HG03045 (cell line): Measurements from ENCODE around the gene DPPA5.
"Not testable (repeated sequence)": the region's sequence is repeated elsewhere in the genome, so short reads cannot be mapped to it uniquely, and the experiment has no call there.

Source experiments
- ATAC-seq: cut with Tn5 transposase; IDR thresholded peaks from one replicate; pipeline ENCODE4 v1.9.1; 2021; ENCODE audit warnings: mild to moderate bottlenecking, moderate library complexity; ENCODE audit not compliant: unreplicated experiment

DPPA5 gene

DNA sequence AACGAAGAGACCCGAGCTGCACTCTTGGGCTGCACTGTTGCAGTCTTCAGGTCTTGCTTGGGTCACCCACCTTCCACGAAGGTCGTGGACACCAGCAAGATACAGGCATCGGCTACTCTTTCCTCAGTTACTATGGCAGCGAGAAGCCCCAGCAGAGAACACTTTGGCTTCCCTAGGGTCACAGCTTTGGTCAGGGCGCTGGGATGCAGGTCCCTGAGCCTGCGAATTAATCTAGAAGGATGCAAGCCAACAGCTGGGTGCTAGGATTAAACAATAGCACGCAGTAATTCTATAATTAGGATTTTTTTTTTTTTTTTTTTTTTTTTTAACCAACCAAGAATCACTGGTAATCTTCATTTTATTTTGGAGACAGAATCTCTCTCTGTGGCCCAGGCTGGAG is 10.5 kb upstream of the DPPA5 start:
- no peak for ATAC-seq

- ATAC-seq: no peak
Measured at GRCh38 chr6:73364121-73364520, 10.0 kb upstream of the DPPA5 start.

- no peak for ATAC-seq
Measured at GRCh38 chr6:73363537-73363875, 9.4 kb upstream of the DPPA5 start.

GRCh38 chr6:73362869-73363536 is 8.9 kb upstream of the DPPA5 start:
- ATAC-seq: no peak

DNA sequence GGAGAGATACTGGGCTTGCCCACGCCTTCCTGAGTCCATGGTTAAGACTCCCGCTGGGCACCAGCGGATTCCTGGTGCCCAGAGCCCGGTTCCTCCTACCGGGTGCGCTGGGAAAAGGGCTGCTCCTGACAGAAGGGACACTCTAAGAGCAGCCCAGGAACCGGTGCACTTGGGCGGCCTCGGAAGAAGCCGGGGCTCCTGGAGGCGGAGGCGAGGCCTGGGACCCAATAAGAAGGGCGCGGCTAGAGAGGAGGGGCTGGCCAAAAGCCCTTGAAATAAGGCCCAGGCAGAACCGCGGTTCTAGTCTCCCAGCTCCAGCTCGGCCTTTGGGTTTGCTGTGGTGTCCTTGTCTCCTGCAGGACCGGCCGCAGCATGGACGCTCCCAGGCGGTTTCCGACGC is 8.3 kb upstream of the DPPA5 start, which contains the start of gene KHDC3L:
TSS of gene KHDC3L (plus strand) at position 301 of the 400 bp plus-strand sequence. CDS start at position 373, 72 bp downstream.
- ATAC-seq: no peak

- ATAC-seq: no peak
Measured at GRCh38 chr6:73349311-73349710, 4.8 kb downstream of the DPPA5 start.

DNA sequence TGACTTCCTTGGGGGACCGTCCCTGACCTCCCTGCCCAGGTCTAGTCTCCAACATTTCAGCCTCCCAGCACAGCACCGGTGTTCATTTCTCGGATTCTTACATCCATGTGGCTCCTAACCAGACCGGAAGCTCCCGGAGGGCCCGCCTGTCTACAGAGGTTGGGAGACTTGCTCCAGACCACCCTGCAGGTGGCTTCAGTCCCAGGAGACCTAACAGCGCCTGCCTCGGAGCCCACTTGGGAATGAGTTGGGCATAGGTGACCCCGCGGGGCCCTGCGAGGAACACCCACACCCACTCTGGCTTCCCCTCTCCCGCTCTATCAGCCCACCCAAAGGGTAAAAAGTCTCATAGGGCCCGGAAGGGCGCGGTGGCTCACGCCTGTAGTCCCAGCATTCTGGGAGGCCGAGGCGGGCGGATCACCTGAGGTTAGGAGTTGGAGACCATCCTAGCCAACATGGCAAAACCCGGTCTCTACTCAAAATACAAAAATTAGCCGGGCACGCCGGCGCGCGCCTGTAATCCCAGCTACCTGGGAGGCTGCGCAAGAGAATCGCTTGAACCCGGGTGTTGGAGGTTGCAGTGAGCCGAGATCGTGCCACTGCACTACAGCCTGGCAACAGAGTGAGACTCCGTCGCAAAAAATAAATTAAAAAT is 5.4 kb downstream of the DPPA5 start:
- no peak for ATAC-seq

- ATAC-seq: no peak
Measured at GRCh38 chr6:73343164-73343563, 10.9 kb downstream of the DPPA5 start.

DNA sequence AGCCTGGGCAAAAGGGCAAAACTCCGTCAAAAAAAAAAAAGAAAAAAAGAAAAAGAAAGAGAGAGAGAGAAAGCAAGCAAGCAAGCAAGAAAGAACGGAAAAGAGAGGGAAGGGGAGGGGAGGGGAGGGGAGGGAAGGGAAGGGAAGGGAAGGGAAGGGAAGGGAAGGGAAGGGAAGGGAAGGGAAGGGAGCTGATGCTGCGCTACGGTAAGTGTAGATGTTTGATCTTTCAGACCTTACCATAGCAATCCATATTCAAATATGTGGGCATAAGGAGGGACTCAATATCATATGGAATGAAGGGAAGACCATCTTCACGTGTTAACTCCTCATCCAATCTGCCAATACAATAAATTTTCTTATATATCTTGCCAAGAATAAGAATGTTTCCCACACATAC is 11.9 kb downstream of the DPPA5 start:
- ATAC-seq: no peak

DNA sequence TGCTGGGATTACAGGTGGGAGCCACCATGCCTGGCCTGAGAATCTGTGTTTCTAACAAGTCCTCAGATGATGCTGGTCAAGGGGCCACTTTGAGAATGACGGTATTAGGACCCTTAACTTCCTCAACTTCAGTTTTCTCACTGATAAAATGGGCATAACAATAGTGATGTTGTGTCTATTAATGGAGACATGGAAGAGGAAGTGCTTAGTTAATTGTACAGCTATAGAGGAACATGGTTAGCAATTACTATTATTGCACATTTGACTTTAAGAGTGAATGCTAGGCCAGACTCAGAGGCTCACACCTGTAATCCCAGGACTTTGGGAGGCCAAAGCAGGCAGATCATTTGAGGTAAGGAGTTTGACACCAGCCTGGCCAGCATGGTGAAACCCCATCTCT is 12.7 kb downstream of the DPPA5 start:
- ATAC-seq: no peak

DNA sequence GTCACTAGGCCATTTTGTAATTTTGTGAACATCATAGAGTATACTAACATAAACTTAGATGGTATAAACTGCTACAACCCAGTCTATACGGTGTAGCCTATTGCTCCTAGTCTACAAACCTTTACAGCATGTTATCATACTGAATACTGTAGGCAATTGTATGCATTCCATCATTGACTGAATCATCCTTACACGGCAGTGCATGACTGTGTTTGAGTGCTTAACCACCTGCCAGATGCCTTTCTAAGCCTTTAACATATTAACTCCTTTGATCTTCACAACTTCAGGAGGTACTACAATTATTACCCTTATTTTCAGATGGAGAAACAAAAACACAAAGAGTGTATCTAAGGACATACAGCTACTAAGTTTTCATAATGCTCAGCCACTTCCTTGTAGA is 14.0 kb downstream of the DPPA5 start:
- no peak for ATAC-seq

DNA sequence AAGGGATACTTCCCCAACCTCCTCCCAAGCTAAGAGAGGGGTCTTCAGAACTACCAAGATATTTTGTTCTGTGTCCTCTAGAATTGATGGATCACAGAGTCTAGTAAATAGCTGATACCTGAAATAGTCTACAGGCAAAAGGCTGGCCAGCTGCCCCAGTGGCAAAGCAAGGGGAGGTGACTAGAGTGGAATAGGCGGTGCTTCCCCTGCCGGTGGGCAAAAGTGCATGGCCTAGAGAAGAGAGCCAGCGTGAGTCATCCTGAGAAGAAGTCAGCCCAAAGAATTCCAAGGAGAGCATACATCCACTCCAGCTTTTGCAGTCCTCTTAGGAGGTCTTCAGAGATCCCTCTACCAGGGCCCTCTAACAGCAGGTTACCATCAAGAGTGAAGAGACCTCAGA is 14.7 kb downstream of the DPPA5 start:
- no peak for ATAC-seq

- peak; percentile 64 for ATAC-seq
Measured at GRCh38 chr6:73329201-73329600, 24.9 kb downstream of the DPPA5 start.

DNA sequence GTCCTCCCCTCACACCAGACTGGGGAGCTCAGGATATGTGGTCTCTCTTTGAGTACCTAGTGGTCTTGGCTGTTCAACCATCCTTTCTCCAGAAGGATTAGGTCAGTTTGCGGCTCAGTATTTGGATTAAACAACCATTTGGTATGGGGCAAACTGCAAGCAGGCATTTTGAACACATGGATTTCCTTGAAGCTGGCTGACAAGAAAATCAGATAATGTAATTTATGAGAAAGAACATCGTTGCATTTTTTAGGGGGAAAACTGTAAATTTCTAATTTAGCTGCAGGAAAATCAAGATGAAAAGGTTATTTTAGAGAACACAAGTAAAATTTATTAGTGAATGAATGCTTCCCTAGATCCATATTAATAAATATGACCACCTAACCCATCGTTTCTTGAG is 25.3 kb downstream of the DPPA5 start:
- no peak for ATAC-seq

GRCh38 chr6:73325656-73326055 is 28.4 kb downstream of the DPPA5 start:
- ATAC-seq: no peak

GRCh38 chr6:73323323-73323722 is 30.8 kb downstream of the DPPA5 start:
- no peak for ATAC-seq

DNA sequence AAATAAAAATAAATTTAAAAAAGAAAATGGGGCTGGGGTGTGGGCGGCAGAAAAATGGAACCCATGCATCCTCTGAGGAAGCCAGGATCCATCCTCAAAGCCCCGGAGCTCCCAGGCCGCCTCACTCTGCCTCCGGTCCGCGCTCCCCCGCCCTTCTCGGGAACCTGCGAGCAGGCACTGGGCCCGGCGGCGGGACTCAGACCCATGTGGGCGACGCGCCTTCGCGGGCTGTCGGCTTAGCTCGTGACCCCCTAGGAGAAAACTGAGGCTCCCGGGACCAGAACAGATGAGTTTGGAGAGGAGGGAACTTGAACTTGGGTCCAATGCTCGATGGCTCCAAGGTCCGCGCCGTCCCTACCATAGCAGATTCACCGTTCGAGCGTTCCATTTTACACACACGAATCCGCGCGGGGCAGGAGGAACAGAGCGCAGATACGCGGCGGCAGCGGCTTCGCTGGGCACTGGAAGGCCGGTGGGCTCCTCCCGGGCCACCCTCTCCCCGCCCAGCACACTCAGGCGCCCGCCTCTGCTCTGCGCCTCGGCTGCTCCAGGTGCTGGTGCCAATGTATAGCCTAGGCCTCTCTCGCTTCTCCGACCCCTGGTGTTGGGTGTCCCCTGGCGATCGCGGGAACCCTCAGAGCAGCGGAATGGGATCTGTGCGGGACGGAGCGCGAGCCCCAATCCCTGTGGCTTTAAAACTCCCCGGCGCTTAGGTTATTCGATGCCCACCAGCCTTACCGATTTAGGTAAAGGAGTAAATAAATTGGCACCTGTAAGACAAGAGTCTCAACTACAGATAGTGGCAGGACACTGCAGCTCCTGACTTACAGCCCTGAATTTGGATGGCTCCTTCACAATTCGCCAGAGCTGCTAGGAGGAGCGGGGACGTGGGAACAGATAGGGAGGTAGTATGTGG is 39.2 kb downstream of the DPPA5 start:
- ATAC-seq: no peak

- not testable (repeated sequence) for ATAC-seq
Measured at GRCh38 chr6:73310503-73310845, 43.6 kb downstream of the DPPA5 start.

- ATAC-seq: peak; percentile 98
Measured at GRCh38 chr6:73309785-73310502, 44.1 kb downstream of the DPPA5 start.

GRCh38 chr6:73309535-73309784 is 44.6 kb downstream of the DPPA5 start:
- peak; percentile 49 for ATAC-seq

GRCh38 chr6:73308712-73309534 is 45.2 kb downstream of the DPPA5 start:
- no peak for ATAC-seq
